Stomach (tissue), 4 donors: ENCODE results near the gene UBL3.

Source experiments
- CTCF ChIP-seq, 7 experiments: fragments of 450-650 bp in 4 of 7; fragments of 200-600 bp in 3 of 7; sonication (generic) in 3 of 7; IDR thresholded peaks; one replicate each; pipeline ENCODE4 v1.5.1; 2016 to 2019; ENCODE audit warnings: antibody characterized with exemption in 7 of 7, control low read depth in 2 of 7, mild to moderate bottlenecking in 1 of 7
- POLR2A ChIP-seq, 4 donors: fragments of 450-650 bp; IDR thresholded peaks; one replicate each; pipeline ENCODE4 v1.6.1; 2016; ENCODE audit warnings: antibody characterized with exemption in 4 of 4, control low read depth in 2 of 4, mild to moderate bottlenecking in 1 of 4, moderate library complexity in 1 of 4

GRCh38 chr13:29840585-29840984 is 9.8 kb downstream of the UBL3 start:
- TF ChIP-seq POLR2A (IDR thresholded peaks at IDR 0.05): no peak
- no peak for TF ChIP-seq CTCF (IDR thresholded peaks at IDR 0.05)
